Psoas muscle (tissue), 8 donors: ENCODE data around the gene JMJD4. TPM values are rescaled to one million over a fixed set of nuclear protein-coding genes. Genes with fewer than 3 reads are reported as not detected.

Source experiments
- ATAC-seq, 4 donors: fragments of 200-7000 bp; cut with Tn5 transposase; one replicate each; pipeline ENCODE4 v1.9.1; 2020; ENCODE audit warnings: moderate library complexity in 3 of 4, mild to moderate bottlenecking in 2 of 4
- DNase-seq, 2 donors: peaks; one replicate each; pipeline ENCODE4 v3.0.0-alpha.2; 2020
- H3K27ac ChIP-seq: fragments of 200-600 bp; one replicate; pipeline ENCODE4 v1.8.0; 2022
- H3K27me3 ChIP-seq, 3 donors: fragments of 200-600 bp in 1 of 3; one replicate each; pipeline versions ENCODE4 v1.6.1 to v1.8.0; 2013 to 2022; ENCODE audit warnings: low read length in 2 of 3, mild to moderate bottlenecking in 2 of 3, moderate library complexity in 1 of 3; ENCODE audit not compliant: insufficient read depth in 3 of 3
- H3K36me3 ChIP-seq, 2 donors: fragments of 200-600 bp in 1 of 2; one replicate each; pipeline versions ENCODE4 v1.6.1 to v1.8.0; 2013 to 2022; ENCODE audit warnings: low read depth in 1 of 2, mild to moderate bottlenecking in 1 of 2, moderate library complexity in 1 of 2; ENCODE audit not compliant: insufficient read depth in 1 of 2
- H3K4me1 ChIP-seq: fragments of 200-600 bp; one replicate; pipeline ENCODE4 v1.8.0; 2022
- H3K4me3 ChIP-seq: fragments of 200-600 bp; one replicate; pipeline ENCODE4 v1.8.0; 2022; ENCODE audit warnings: mild to moderate bottlenecking
- H3K9me3 ChIP-seq: fragments of 200-600 bp; one replicate; pipeline ENCODE4 v1.8.0; 2022
- CTCF ChIP-seq: fragments of 200-600 bp; IDR thresholded peaks from one replicate; pipeline ENCODE4 v1.8.0; 2022; ENCODE audit warnings: antibody characterized with exemption
- WGBS, 3 donors: extraction: QIAGEN DNeasy Blood & Tissue Kit; methylation state at CpG; one replicate each; pipeline versions ENCODE4 v1.1.6 to v1.1.7; 2013; 5-methylcytosine and 5-hydroxymethylcytosine counted together
- intact Hi-C, 2 donors: fragments of 100-400 bp; cut with DNase I; formaldehyde crosslinking; loops; one replicate each; pipeline versions ENCODE4 v1.11.0 to v1.14.2; 2022
- polyA plus RNA-seq, 3 donors: library from polyadenylated mRNA; stranded (reverse); fragments of 200-250 nt; gene quantifications; one replicate each; pipeline ENCODE4 v1.2.3, GENCODE V29; 2013
- total RNA-seq, 4 donors: library from RNA; stranded (reverse); fragmentation: NEBNext Ultra II Directional in 2 of 4; extraction: Animal tissue kit (Norgen Biotek cat#: 25700) in 2 of 4; gene quantifications; one replicate each; pipeline versions ENCODE4 v1.2.1 to v1.2.4, GENCODE V29; 2021 to 2023
- donor health status: healthy with polysubstance abuse.
- donor health status: DM: no; HTN: no; CAD: no; lungs with moderate emphysema.
- donor health status: Bipolar disorder and iron deficiency.
- donor health status: healthy.
- donor health status: DM: yes; HTN: yes; CAD: no.
- donor health status: DM: no; HTN: no; CAD: no.
- donor health status: DM: no; HTN: no; CAD: no.
- donor health status: DM: yes; HTN: yes; CAD: no.

JMJD4 gene
- total and polyA plus RNA-seq, 7 donors = 9.0 to 20.5 (median 15.3) TPM

GRCh38 chr1:227774821-227775661, 39.9 kb upstream of the JMJD4 start:
- H3K27me3 ChIP-seq = no peaks in the 10 kb centered on the region
- DNase-seq = peak in 1 of 2 donors; percentile 34
- no peaks in the 10 kb centered on the region for H3K9me3 ChIP-seq
- no peak overlapping the region for H3K4me3 ChIP-seq
- no peaks in the 10 kb centered on the region for H3K4me1 ChIP-seq
- TF ChIP-seq CTCF = no peak
- no peak overlapping the region for H3K27ac ChIP-seq
- intact Hi-C loops = no loop called here
- no peak for ATAC-seq
- H3K36me3 ChIP-seq = peaks cover 0 to 24% of the 10 kb centered on the region in 2 donors
- WGBS, 3 donors = 60 to 78% (median 70%) methylated on average over 42 of the region's 42 CpGs

GRCh38 chr1:227774051-227774731, 39.1 kb upstream of the JMJD4 start:
- intact Hi-C loops = no loop called here
- no peak for ATAC-seq
- no peaks in the 10 kb centered on the region for H3K27me3 ChIP-seq
- DNase-seq = peak in 1 of 2 donors; percentile 36
- WGBS, 3 donors = 88 to 94% (median 94%) methylated on average over 13 of the region's 13 CpGs
- H3K4me3 ChIP-seq = no peak overlapping the region
- H3K9me3 ChIP-seq = no peaks in the 10 kb centered on the region
- H3K27ac ChIP-seq = no peak overlapping the region
- H3K36me3 ChIP-seq = peaks cover 1 to 32% of the 10 kb centered on the region in 2 donors
- no peaks in the 10 kb centered on the region for H3K4me1 ChIP-seq
- TF ChIP-seq CTCF = no peak

DNA sequence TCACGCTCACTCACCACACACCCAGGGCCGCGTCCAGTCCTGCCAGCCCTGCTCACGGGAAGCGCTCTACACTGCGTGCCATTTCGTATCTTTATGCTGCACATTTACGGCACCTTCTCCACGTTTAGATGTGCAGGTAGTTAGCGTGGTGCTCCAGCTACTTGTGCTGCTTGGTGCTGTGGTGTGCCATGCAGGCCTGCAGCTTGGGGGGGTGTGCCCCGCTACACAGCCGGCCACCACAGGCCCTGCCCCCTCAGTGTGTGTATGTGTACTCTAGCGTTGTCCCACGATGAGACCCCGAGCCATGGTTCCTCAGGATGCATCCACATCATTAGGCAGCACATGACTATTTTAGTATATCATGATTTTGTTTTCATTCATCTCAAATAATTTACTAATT, 38.5 kb upstream of the JMJD4 start:
- no peak for ATAC-seq
- peaks cover 4 to 38% of the 10 kb centered on the region in 2 donors for H3K36me3 ChIP-seq
- H3K4me1 ChIP-seq = no peaks in the 10 kb centered on the region
- DNase-seq = peak in 1 of 2 donors; percentile 25
- no peak overlapping the region for H3K27ac ChIP-seq
- intact Hi-C loops = no loop called here
- no peak for TF ChIP-seq CTCF
- WGBS, 3 donors = 87 to 95% (median 93%) methylated on average over 15 of the region's 15 CpGs
- no peak overlapping the region for H3K4me3 ChIP-seq
- no peaks in the 10 kb centered on the region for H3K9me3 ChIP-seq
- no peaks in the 10 kb centered on the region for H3K27me3 ChIP-seq

- H3K4me1 ChIP-seq = no peaks in the 10 kb centered on the region
- 96 to 98% (median 97%) methylated on average over 7 of the region's 7 CpGs for WGBS, 3 donors
- ATAC-seq = no peak
- H3K9me3 ChIP-seq = no peaks in the 10 kb centered on the region
- peak in 1 of 2 donors; percentile 30 for DNase-seq
- intact Hi-C loops = no loop called here
- no peak overlapping the region for H3K4me3 ChIP-seq
- no peak overlapping the region for H3K27ac ChIP-seq
- no peaks in the 10 kb centered on the region for H3K27me3 ChIP-seq
- peaks cover 10 to 56% of the 10 kb centered on the region in 2 donors for H3K36me3 ChIP-seq
- no peak for TF ChIP-seq CTCF
These were observed 36.7 kb upstream of the JMJD4 start for GRCh38 chr1:227771771-227772170.
